H9 (cell line): ENCODE measurements around the gene DGCR2. TPM values are rescaled to one million over a fixed set of nuclear protein-coding genes. Genes with fewer than 3 reads are reported as not detected.

Source experiments
- DNase-seq: peaks from one replicate; pipeline ENCODE4 v3.0.0-alpha.2; 2017
- H2AFZ ChIP-seq: one replicate; pipeline ENCODE4 v1.6.1; 2013; ENCODE audit warnings: mild to moderate bottlenecking, low read length, control low read depth, moderate library complexity
- H2AK5ac ChIP-seq: 2 replicates; pipeline ENCODE4 v1.6.1; 2013; ENCODE audit warnings: low read length, control low read depth, mixed read lengths; ENCODE audit not compliant: insufficient read length
- H2BK120ac ChIP-seq: one replicate; pipeline ENCODE4 v1.6.1; 2013; ENCODE audit warnings: low read depth, mild to moderate bottlenecking, low read length, control low read depth, inconsistent platforms; ENCODE audit not compliant: poor library complexity, severe bottlenecking
- H2BK12ac ChIP-seq: 2 replicates; pipeline ENCODE4 v1.6.1; 2013; ENCODE audit warnings: low read length, control low read depth, mixed read lengths, low read depth; ENCODE audit not compliant: insufficient read length
- H2BK15ac ChIP-seq: 2 replicates; pipeline ENCODE4 v1.6.1; 2013; ENCODE audit warnings: low read depth, low read length, control low read depth
- H2BK20ac ChIP-seq: one replicate; pipeline ENCODE4 v1.6.1; 2013; ENCODE audit warnings: low read depth, mild to moderate bottlenecking, low read length, control low read depth, inconsistent platforms; ENCODE audit not compliant: poor library complexity, severe bottlenecking
- H2BK5ac ChIP-seq: 2 replicates; pipeline ENCODE4 v1.6.1; 2013; ENCODE audit warnings: low read length, control low read depth, mixed read lengths; ENCODE audit not compliant: insufficient read length
- H3K14ac ChIP-seq: 2 replicates; pipeline ENCODE4 v1.6.1; 2013; ENCODE audit warnings: low read length, control low read depth; ENCODE audit not compliant: insufficient read depth
- H3K18ac ChIP-seq: 2 replicates; pipeline ENCODE4 v1.6.1; 2013; ENCODE audit warnings: low read depth, mild to moderate bottlenecking, mixed read lengths, low read length, control low read depth; ENCODE audit not compliant: insufficient read length
- H3K23ac ChIP-seq: 2 replicates; pipeline ENCODE4 v1.6.1; 2013; ENCODE audit warnings: low read length, control low read depth, mixed read lengths, low read depth; ENCODE audit not compliant: insufficient read length
- H3K23me2 ChIP-seq: 2 replicates; pipeline ENCODE4 v1.6.1; 2013; ENCODE audit warnings: low read depth, mild to moderate bottlenecking, mixed read lengths, low read length, control low read depth; ENCODE audit not compliant: insufficient read length, poor library complexity, severe bottlenecking
- H3K27ac ChIP-seq: 2 replicates; pipeline ENCODE4 v1.5.1; 2013; ENCODE audit warnings: low read length, control low read depth, mixed read lengths, low read depth; ENCODE audit not compliant: insufficient read length
- H3K27me3 ChIP-seq: 2 replicates; pipeline ENCODE4 v1.6.1; 2013; ENCODE audit warnings: low read length, control low read depth, inconsistent platforms; ENCODE audit not compliant: insufficient read depth
- H3K4ac ChIP-seq: 2 replicates; pipeline ENCODE4 v1.6.1; 2013; ENCODE audit warnings: low read depth, mild to moderate bottlenecking, control low read depth, inconsistent platforms, low read length, moderate library complexity
- H3K4me1 ChIP-seq: 2 replicates; pipeline ENCODE4 v1.6.1; 2013; ENCODE audit warnings: low read length, control low read depth, inconsistent platforms; ENCODE audit not compliant: insufficient read depth
- H3K4me2 ChIP-seq: 2 replicates; pipeline ENCODE4 v1.6.1; 2013; ENCODE audit warnings: low read length, control low read depth, mixed read lengths; ENCODE audit not compliant: insufficient read length, insufficient read depth
- H3K56ac ChIP-seq: 2 replicates; pipeline ENCODE4 v1.6.1; 2013; ENCODE audit warnings: low read depth, mild to moderate bottlenecking, mixed read lengths, low read length, control low read depth; ENCODE audit not compliant: insufficient read length
- H3K79me1 ChIP-seq: 2 replicates; pipeline ENCODE4 v1.6.1; 2013; ENCODE audit warnings: low read depth, mild to moderate bottlenecking, moderate library complexity, low read length, control low read depth, inconsistent platforms; ENCODE audit not compliant: insufficient read depth, poor library complexity, severe bottlenecking
- H3K79me2 ChIP-seq: 2 replicates; pipeline ENCODE4 v1.6.1; 2013; ENCODE audit warnings: low read length, control low read depth, inconsistent platforms; ENCODE audit not compliant: insufficient read depth
- H3K9ac ChIP-seq: 2 replicates; pipeline ENCODE4 v1.6.1; 2013; ENCODE audit warnings: low read length, control low read depth, mixed read lengths; ENCODE audit not compliant: insufficient read length; ENCODE audit errors: extremely low read depth
- H3K9me3 ChIP-seq: one replicate; pipeline ENCODE4 v1.6.1; 2013; ENCODE audit warnings: low read depth, low read length, inconsistent platforms; ENCODE audit not compliant: control insufficient read depth
- H3T11ph ChIP-seq: one replicate; pipeline ENCODE4 v1.6.1; 2013; ENCODE audit warnings: mild to moderate bottlenecking, low read length, control low read depth, inconsistent platforms
- H4K20me1 ChIP-seq: one replicate; pipeline ENCODE4 v1.6.1; 2013; ENCODE audit not compliant: control insufficient read depth, insufficient read length, insufficient read depth
- H4K5ac ChIP-seq: 2 replicates; pipeline ENCODE4 v1.6.1; 2013; ENCODE audit warnings: low read depth, mild to moderate bottlenecking, mixed read lengths, low read length, control low read depth; ENCODE audit not compliant: insufficient read length
- H4K8ac ChIP-seq: replicated peaks from 2 replicates; pipeline ENCODE4 v1.6.1; 2013; ENCODE audit warnings: low read length, control low read depth, mixed read lengths, low read depth; ENCODE audit not compliant: insufficient read length
- H4K91ac ChIP-seq: 2 replicates; pipeline ENCODE4 v1.6.1; 2013; ENCODE audit warnings: low read depth, mild to moderate bottlenecking, moderate library complexity, mixed read lengths, low read length, control low read depth; ENCODE audit not compliant: insufficient read length
- H3K27ac Mint-ChIP-seq, 3 experiments: 2 replicates in 2 of 3; 3 replicates in 1 of 3; pipeline ENCODE4 v1.8.0; 2020 to 2021; ENCODE audit warnings: mixed read lengths in 3 of 3, mild to moderate bottlenecking in 1 of 3, moderate library complexity in 1 of 3
- H3K27me3 Mint-ChIP-seq: 2 replicates; pipeline ENCODE4 v1.8.0; 2021; ENCODE audit warnings: low read depth, mild to moderate bottlenecking, moderate library complexity, mixed read lengths
- H3K36me3 Mint-ChIP-seq, 3 experiments: 2 replicates in 2 of 3; 3 replicates in 1 of 3; pipeline ENCODE4 v1.8.0; 2020 to 2021; ENCODE audit warnings: low read depth in 3 of 3, mixed read lengths in 3 of 3; ENCODE audit not compliant: insufficient read depth in 1 of 3
- H3K4me1 Mint-ChIP-seq, 2 experiments: 2 replicates each; pipeline ENCODE4 v1.8.0; 2020; ENCODE audit warnings: mixed read lengths in 2 of 2
- H3K4me3 Mint-ChIP-seq, 2 experiments: 2 replicates in 1 of 2; 3 replicates in 1 of 2; pipeline ENCODE4 v1.8.0; 2020 to 2021; ENCODE audit warnings: mild to moderate bottlenecking in 2 of 2, mixed read lengths in 2 of 2, moderate library complexity in 1 of 2
- H3K9me3 Mint-ChIP-seq, 2 experiments: 2 replicates in 1 of 2; 3 replicates in 1 of 2; pipeline ENCODE4 v1.8.0; 2020; ENCODE audit warnings: mild to moderate bottlenecking in 2 of 2, mixed read lengths in 2 of 2, moderate library complexity in 1 of 2
- CTCF ChIP-seq: fragments of 200-600 bp; sonication (generic); conservative IDR thresholded peaks from 3 replicates; pipeline ENCODE4 v1.8.0; 2021; ENCODE audit warnings: antibody characterized with exemption, mild to moderate bottlenecking
- WGBS: extraction: QIAGEN DNeasy Blood & Tissue Kit; methylation state at CpG from one replicate; pipeline ENCODE4 v1.1.7; 2013; ENCODE audit warnings: missing lambda C conversion rate, low lambda C conversion rate, mixed read lengths; ENCODE audit not compliant: insufficient read length; ENCODE audit errors: extremely low coverage; 5-methylcytosine and 5-hydroxymethylcytosine counted together
- total RNA-seq: library from RNA; stranded (reverse); gene quantifications from 2 replicates; pipeline ENCODE4 v1.2.1, GENCODE V29; 2021

Gene DGCR2
- total RNA-seq, 1 experiment from 2014 or later, result 47.2 TPM

- no peak for TF ChIP-seq CTCF
- WGBS, result no CpG with 5 or more reads among the region's 8 CpGs
- Histone ChIP-seq H3K18ac (no peak overlapping the region), H3K23me2 (peaks cover 7% of the 10 kb centered on the region), H4K5ac (no peak overlapping the region), H3K27ac (no peak overlapping the region), H2BK5ac (no peak overlapping the region), H3K79me2 (no peaks in the 10 kb centered on the region), H2BK15ac (no peak overlapping the region), H4K91ac (no peak overlapping the region), H4K20me1 (no peaks in the 10 kb centered on the region), H3T11ph (no peak overlapping the region), H3K23ac (no peak overlapping the region), H3K4ac (no peak overlapping the region), H2AFZ (no peak overlapping the region), H3K14ac (no peak overlapping the region), H3K9me3 (no peaks in the 10 kb centered on the region), H2BK12ac (no peak overlapping the region), H3K4me2 (no peak overlapping the region), H3K56ac (no peak overlapping the region), H3K4me1 (no peaks in the 10 kb centered on the region; the same call in 1 of the 2 replicates), H3K9ac (no peak overlapping the region), H2BK120ac (no peak overlapping the region), H2AK5ac (no peak overlapping the region), H3K79me1 (no peaks in the 10 kb centered on the region), H3K27me3 (peaks cover 4% of the 10 kb centered on the region; the same call in 1 of the 2 replicates), H2BK20ac (no peak overlapping the region), H4K8ac (no peak overlapping the region)
- no peak for DNase-seq
- Mint-ChIP-seq H3K27ac (no peak overlapping the region), H3K4me1 (peaks cover 11 to 22% of the 10 kb centered on the region in 2 experiments), H3K4me3 (no peak overlapping the region), H3K27me3 (peaks cover 86% of the 10 kb centered on the region), H3K9me3 (no peaks in the 10 kb centered on the region), H3K36me3 (no peaks in the 10 kb centered on the region)
Measured at GRCh38 chr22:19166421-19166820, 44.2 kb upstream of the DGCR2 start.
